ENCODE measurements around the gene SAP25. TPM values are rescaled to one million over a fixed set of nuclear protein-coding genes. Genes with fewer than 3 reads are reported as not detected.

SAP25 gene
- total RNA-seq, 1 experiment from 2014 or later, result 4.4 TPM

GRCh38 chr7:100612730-100613390 is 39.2 kb upstream of the SAP25 start:
- peaks cover 3 to 30% of the 10 kb centered on the region in 2 experiments for H3K4me1 ChIP-seq (ENCODE audit: control insufficient read depth in 1 of 2, insufficient read depth in 2 of 2, low read length in 2 of 2)
- RAD21 ChIA-PET (ENCODE audit: low non-redundant PET in 1 of 2, low total read pairs in 2 of 2, uncharacterized antibody in 2 of 2, unreplicated experiment in 2 of 2), result interaction anchor here in 1 of 2 experiments (0.7 to 1.3 kb wide), 3 partner anchors 13 to 26 kb away, joined by 3 read pairs; partner anchors contain the start of gene FBXO24
- CTCF ChIA-PET, result interaction anchor here (0.6 to 2.5 kb wide), 13 partner anchors 15 to 239 kb away, joined by 3 to 13 read pairs (median 4); partner anchors contain the start of genes EPHB4, FBXO24, GIGYF1 and LRCH4
- H2AFZ ChIP-seq (ENCODE audit: low read depth, low read length, poor library complexity, severe bottlenecking), result no peak overlapping the region
- intact Hi-C loops (cut with micrococcal nuclease), result no loop called here
- H3K27me3 ChIP-seq (ENCODE audit: insufficient read depth, low read length), result no peaks in the 10 kb centered on the region
- H3K4me2 ChIP-seq (ENCODE audit: low read length), result peak overlapping the region; percentile 97
- no peaks in the 10 kb centered on the region for H3K9me2 ChIP-seq (ENCODE audit: insufficient read depth)
- no peaks in the 10 kb centered on the region for H4K20me1 ChIP-seq (ENCODE audit: insufficient read depth)
- peaks cover 0 to 2% of the 10 kb centered on the region in 2 experiments; a peak in 1 of 4 replicates for H3K36me3 ChIP-seq (ENCODE audit: control insufficient read depth in 1 of 2, insufficient read depth in 2 of 2, low read length in 2 of 2)
- peak overlapping the region; percentile 65 for H3K9ac ChIP-seq (ENCODE audit: low read length)
- peak overlapping the region; percentile 73 to 89 for H3K4me3 ChIP-seq (replicated peaks in 1 of 2; ENCODE audit: low read depth in 1 of 2, low read length in 2 of 2)
- POLR2A ChIA-PET, result interaction anchor here (0.8 to 3.2 kb wide), 9 partner anchors 13 to 483 kb away, joined by 3 to 23 read pairs (median 3); partner anchors contain the start of genes FBXO24, LRCH4, POP7 and ZCWPW1
- BruUV-seq (replicated peaks), result TSS peak; percentile 79
- H3K9me3 ChIP-seq (ENCODE audit: control insufficient read depth in 1 of 2, insufficient read depth in 1 of 2, low read depth in 1 of 2, low read length in 2 of 2), result no peaks in the 10 kb centered on the region
- TF ChIP-seq EGR1 (IDR thresholded peaks at IDR 0.05; ENCODE audit: low read depth), result no peak
- TF ChIP-seq CEBPB (IDR thresholded peaks at IDR 0.05; ENCODE audit: low read depth), result no peak
- TF ChIP-seq CTCF (IDR thresholded peaks at IDR 0.05 in 2 of 3, conservative IDR thresholded peaks at IDR 0.05 in 1 of 3; ENCODE audit: borderline replicate concordance in 1 of 3, insufficient read depth in 1 of 3, low read depth in 2 of 3, low read length in 2 of 3), result peak in 2 of 3 experiments; percentile 26 to 28; a peak in 2 of 6 replicates
- 0 out of 2 replicates have a peak, but pooled peaks have one; percentile 19 for TF ChIP-seq ZFX (IDR thresholded peaks at IDR 0.05)
- TF ChIP-seq ATF3 (IDR thresholded peaks at IDR 0.05), result no peak
- no peak for TF ChIP-seq EZH2phosphoT487 (IDR thresholded peaks at IDR 0.05; ENCODE audit: borderline replicate concordance)
- TF ChIP-seq SRF (IDR thresholded peaks at IDR 0.05; ENCODE audit: low read depth), result no peak
- TF ChIP-seq CBX3 (IDR thresholded peaks at IDR 0.05; ENCODE audit: low read depth), result no peak
- TF ChIP-seq TCF7L2 (IDR thresholded peaks at IDR 0.05; ENCODE audit: borderline replicate concordance, extremely low read depth, insufficient read depth, insufficient read length), result no peak
- TF ChIP-seq FOSL1 (IDR thresholded peaks at IDR 0.05; ENCODE audit: low read depth), result no peak
- no peak for TF ChIP-seq REST (IDR thresholded peaks at IDR 0.05; ENCODE audit: low read depth)
- H3K27ac ChIP-seq (ENCODE audit: low read depth, low read length), result peak overlapping the region; percentile 89; the same call in 1 of the 2 replicates
- ATAC-seq, result peak; percentile 18
- no peaks in the 10 kb centered on the region for H3K79me2 ChIP-seq (ENCODE audit: insufficient read depth, low read length)
- DNase-seq (ENCODE audit: low read depth, low spot score), result no peak

Measured in HCT116 (cell line).